Measurements from ENCODE around the gene P2RX2.

The P2RX2 gene

GRCh38 chr12:132631666-132632065 lies 13.1 kb downstream of the P2RX2 start:
- Mint-ChIP-seq H3K4me3 (no peak overlapping the region), H3K9me3 (no peaks in the 10 kb centered on the region), H3K36me3 (peaks cover 74% of the 10 kb centered on the region), H3K27me3 (no peaks in the 10 kb centered on the region), H3K27ac (no peak overlapping the region), H3K4me1 (peaks cover 15% of the 10 kb centered on the region)
- no peak for ATAC-seq

DNA sequence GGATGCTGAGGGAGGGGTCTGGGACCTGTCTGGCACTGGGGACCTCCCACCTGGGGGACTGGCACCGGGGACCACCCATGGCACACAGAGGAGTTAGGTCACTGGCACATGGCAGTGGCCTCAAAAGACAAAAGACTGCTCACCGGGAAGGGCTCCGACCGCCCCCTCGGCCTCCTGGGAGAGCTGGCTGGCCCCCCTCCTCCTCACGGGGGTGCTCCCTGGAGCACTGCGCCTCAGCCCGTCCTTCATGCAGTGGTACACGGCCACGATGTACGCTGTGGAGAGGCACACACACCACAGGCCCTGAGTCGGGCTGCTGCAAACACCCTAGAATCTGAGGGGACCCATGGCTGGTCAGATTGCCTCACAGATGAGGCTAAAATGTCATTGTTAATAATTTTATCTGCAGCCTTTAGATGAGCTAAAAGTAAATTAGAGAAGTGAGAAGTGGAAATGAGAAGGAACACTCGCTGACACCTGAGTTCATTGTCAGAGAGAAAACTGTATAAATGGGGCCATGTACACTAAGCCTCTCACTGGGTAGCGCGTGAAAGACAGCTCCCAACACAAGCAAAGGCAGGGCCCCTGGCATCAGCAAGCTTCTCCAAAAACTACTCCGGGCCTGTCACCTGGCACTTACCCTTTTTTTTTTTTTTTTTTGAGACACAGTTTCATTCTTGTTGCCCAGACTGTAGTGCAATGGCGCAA lies 14.1 kb downstream of the P2RX2 start:
- Mint-ChIP-seq H3K27me3 (no peaks in the 10 kb centered on the region), H3K4me3 (no peak overlapping the region), H3K9me3 (no peaks in the 10 kb centered on the region), H3K36me3 (peaks cover 83% of the 10 kb centered on the region), H3K4me1 (peaks cover 15% of the 10 kb centered on the region), H3K27ac (peak overlapping the region; percentile 59)
- ATAC-seq, result peak; percentile 84

GRCh38 chr12:132633398-132633797 lies 14.8 kb downstream of the P2RX2 start:
- Mint-ChIP-seq H3K4me3 (no peak overlapping the region), H3K4me1 (peaks cover 15% of the 10 kb centered on the region), H3K36me3 (peaks cover 84% of the 10 kb centered on the region), H3K9me3 (no peaks in the 10 kb centered on the region), H3K27me3 (no peaks in the 10 kb centered on the region), H3K27ac (peak overlapping the region; percentile 59)
- ATAC-seq, result no peak

- no peak for ATAC-seq
- H3K4me1 Mint-ChIP-seq, result peaks cover 15% of the 10 kb centered on the region
- no peaks in the 10 kb centered on the region for H3K27me3 Mint-ChIP-seq
- no peak overlapping the region for H3K4me3 Mint-ChIP-seq
- peak overlapping the region; percentile 59 for H3K27ac Mint-ChIP-seq
- no peaks in the 10 kb centered on the region for H3K9me3 Mint-ChIP-seq
- H3K36me3 Mint-ChIP-seq, result peaks cover 88% of the 10 kb centered on the region
These were observed 15.3 kb downstream of the P2RX2 start for GRCh38 chr12:132633901-132634300.

DNA sequence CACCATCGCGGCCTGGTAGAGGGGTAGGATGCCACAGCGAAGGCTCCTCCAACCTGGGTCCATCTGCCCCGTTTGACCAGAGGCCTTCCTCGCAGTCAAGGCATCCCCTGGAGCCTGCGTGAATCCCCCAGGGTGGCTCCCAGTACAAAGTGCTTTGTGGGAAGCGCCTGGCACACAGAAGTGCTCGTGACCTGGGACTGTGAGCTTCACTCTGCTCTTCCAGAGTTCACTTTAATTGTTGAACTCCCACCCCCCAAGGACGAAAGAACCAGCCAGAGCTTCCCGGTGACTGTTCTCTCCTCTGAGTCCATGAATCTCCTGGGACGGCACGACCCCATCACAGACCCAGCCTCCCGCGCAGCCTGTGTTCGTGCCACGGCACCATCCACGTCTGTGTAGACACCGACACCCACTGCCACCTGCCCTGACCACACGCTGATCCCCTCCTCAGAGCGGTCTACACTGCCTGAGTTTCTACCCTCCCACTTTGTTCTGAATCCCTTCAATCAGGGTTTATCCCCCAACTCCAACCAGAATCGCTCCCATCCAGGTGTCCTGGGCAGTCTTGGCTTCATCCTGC lies 15.9 kb downstream of the P2RX2 start:
- no peak for ATAC-seq

GRCh38 chr12:132635076-132635955 lies 16.7 kb downstream of the P2RX2 start:
- peaks cover 88% of the 10 kb centered on the region for H3K36me3 Mint-ChIP-seq
- H3K4me1 Mint-ChIP-seq, result peaks cover 15% of the 10 kb centered on the region
- H3K4me3 Mint-ChIP-seq, result no peak overlapping the region
- no peaks in the 10 kb centered on the region for H3K9me3 Mint-ChIP-seq
- H3K27ac Mint-ChIP-seq, result peak overlapping the region; percentile 6
- ATAC-seq, result no peak
- no peaks in the 10 kb centered on the region for H3K27me3 Mint-ChIP-seq

More for the DNA sequence above, 15.9 kb downstream of the P2RX2 start:
- Mint-ChIP-seq H3K4me1 (peaks cover 15% of the 10 kb centered on the region), H3K4me3 (no peak overlapping the region), H3K36me3 (peaks cover 90% of the 10 kb centered on the region), H3K9me3 (no peaks in the 10 kb centered on the region), H3K27ac (peak overlapping the region; percentile 59), H3K27me3 (no peaks in the 10 kb centered on the region)

DNA sequence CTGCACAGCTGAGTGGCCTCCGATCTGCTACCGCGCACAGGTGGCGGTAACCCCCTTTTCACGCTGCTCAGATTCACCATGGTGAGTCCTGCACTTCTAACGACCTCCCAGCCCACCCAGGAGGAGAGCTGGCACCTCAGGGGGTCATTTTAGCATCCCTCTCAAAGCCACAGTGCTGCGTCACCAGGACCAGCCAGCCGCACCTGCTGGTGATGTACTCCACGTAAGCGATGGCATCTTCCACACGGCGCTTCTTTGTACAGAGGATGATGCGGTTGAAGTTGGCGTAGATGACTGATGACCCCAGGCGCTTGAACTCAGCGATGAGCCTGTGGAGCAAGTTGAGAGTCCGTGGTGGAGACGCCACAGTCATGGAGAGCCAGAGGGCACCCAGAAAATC lies 19.2 kb downstream of the P2RX2 start:
- no peaks in the 10 kb centered on the region for H3K9me3 Mint-ChIP-seq
- H3K4me3 Mint-ChIP-seq, result no peak overlapping the region
- peaks cover 87% of the 10 kb centered on the region for H3K36me3 Mint-ChIP-seq

GRCh38 chr12:132638541-132639408 lies 20.2 kb downstream of the P2RX2 start:
- H3K4me3 Mint-ChIP-seq, result no peak overlapping the region
- H3K27ac Mint-ChIP-seq, result no peak overlapping the region
- no peaks in the 10 kb centered on the region for H3K27me3 Mint-ChIP-seq
- ATAC-seq, result no peak
- peaks cover 7% of the 10 kb centered on the region for H3K4me1 Mint-ChIP-seq
- H3K9me3 Mint-ChIP-seq, result no peaks in the 10 kb centered on the region
- H3K36me3 Mint-ChIP-seq, result peaks cover 86% of the 10 kb centered on the region

More for the DNA sequence above, 19.2 kb downstream of the P2RX2 start:
- Mint-ChIP-seq H3K4me1 (peaks cover 14% of the 10 kb centered on the region), H3K27ac (no peak overlapping the region), H3K27me3 (no peaks in the 10 kb centered on the region)
- no peak for ATAC-seq

DNA sequence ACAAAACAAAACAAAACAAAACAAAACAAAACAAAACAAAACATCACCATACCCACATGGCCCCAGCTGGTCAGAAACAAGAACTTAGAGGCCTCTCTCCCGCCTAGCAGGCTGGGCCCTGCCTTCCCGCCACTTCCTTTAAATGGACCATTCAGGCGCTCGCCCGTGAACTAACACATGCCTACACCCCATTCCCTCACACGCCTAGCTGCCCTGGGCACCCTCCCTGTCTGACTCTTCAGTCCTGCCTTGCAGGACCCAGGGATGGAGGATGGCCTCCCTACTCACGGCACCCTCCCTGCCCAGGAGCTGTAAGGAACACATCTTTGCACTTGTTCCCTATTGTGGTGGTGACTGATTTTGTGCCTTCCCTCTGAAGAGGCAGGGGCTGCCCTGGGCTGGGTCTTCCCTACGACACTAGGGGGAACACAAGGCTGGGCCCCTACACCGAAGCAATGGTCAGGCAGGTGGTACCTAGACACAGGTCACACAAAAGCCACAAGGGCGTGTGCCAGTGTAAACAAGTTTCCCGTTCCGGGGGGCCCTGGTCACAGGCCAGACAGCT lies 21.5 kb downstream of the P2RX2 start:
- no peak overlapping the region for H3K27ac Mint-ChIP-seq
- H3K36me3 Mint-ChIP-seq, result peaks cover 75% of the 10 kb centered on the region

DNA sequence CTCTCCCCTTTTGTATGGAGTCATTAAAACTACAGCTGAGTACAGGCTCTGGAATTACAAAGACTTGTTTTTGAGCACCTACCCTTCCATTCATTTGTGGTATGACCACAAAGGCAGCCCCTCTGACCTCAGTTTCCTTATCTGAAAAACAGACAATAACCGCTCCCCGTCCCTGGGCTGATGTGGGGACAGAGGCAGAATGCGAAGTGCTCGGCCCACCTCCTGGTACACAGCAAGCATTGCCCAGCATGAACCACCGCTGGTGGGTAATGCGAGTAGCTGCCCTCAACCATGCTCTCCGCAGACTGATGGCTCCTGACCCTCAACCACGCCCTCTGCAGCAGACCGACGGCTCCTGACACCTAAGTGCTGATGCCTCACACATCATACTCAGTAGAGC lies 22.4 kb downstream of the P2RX2 start:
- Mint-ChIP-seq H3K27me3 (no peaks in the 10 kb centered on the region), H3K4me3 (no peak overlapping the region), H3K9me3 (no peaks in the 10 kb centered on the region), H3K27ac (no peak overlapping the region), H3K4me1 (no peaks in the 10 kb centered on the region), H3K36me3 (peaks cover 68% of the 10 kb centered on the region)
- ATAC-seq, result no peak

More for the DNA sequence above, 21.5 kb downstream of the P2RX2 start:
- Mint-ChIP-seq H3K4me1 (no peaks in the 10 kb centered on the region), H3K27me3 (no peaks in the 10 kb centered on the region), H3K4me3 (no peak overlapping the region), H3K9me3 (no peaks in the 10 kb centered on the region)
- ATAC-seq, result no peak

DNA sequence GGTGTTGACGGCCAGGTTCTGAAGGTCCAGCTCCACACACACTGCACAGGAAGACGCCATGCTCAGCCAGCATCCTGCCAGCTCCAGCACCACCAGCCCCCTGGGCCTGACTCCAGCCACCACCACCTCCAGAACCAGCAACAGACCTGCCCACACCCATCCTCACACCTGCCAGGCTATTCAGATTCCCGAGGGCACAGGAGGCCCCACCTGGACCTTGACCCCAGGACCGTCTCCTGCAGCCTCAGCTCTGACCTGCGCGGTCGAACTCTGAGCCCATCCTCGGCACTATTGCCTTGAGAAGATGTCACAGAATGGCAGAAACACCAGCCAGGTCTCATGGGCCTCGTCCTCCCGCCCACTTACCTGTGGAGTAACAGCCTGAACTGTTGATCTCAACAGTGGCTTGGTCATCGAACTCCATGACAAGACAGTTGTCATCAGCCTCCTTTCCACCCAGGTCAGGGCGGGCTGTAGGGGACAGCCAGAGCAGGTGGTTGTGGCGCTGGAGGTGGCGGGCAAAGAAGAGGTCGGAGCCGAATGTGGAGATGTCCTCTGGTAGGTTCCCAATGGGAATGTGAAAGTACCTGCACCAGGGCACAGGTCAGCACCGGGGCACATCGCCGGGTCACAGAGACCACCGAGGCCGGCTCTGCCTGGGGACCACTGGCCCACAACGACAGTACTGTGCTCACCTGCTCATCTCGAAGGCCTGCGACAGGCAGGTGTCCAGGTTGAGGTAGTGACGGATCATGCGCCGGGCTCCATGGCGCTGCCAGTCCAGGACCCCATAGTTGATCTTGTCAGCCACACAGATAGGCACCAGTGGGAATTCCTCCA lies 23.5 kb downstream of the P2RX2 start:
- Mint-ChIP-seq H3K4me1 (no peaks in the 10 kb centered on the region), H3K27ac (no peak overlapping the region), H3K9me3 (no peaks in the 10 kb centered on the region), H3K4me3 (no peak overlapping the region), H3K27me3 (no peaks in the 10 kb centered on the region), H3K36me3 (peaks cover 61% of the 10 kb centered on the region)
- ATAC-seq, result no peak

DNA sequence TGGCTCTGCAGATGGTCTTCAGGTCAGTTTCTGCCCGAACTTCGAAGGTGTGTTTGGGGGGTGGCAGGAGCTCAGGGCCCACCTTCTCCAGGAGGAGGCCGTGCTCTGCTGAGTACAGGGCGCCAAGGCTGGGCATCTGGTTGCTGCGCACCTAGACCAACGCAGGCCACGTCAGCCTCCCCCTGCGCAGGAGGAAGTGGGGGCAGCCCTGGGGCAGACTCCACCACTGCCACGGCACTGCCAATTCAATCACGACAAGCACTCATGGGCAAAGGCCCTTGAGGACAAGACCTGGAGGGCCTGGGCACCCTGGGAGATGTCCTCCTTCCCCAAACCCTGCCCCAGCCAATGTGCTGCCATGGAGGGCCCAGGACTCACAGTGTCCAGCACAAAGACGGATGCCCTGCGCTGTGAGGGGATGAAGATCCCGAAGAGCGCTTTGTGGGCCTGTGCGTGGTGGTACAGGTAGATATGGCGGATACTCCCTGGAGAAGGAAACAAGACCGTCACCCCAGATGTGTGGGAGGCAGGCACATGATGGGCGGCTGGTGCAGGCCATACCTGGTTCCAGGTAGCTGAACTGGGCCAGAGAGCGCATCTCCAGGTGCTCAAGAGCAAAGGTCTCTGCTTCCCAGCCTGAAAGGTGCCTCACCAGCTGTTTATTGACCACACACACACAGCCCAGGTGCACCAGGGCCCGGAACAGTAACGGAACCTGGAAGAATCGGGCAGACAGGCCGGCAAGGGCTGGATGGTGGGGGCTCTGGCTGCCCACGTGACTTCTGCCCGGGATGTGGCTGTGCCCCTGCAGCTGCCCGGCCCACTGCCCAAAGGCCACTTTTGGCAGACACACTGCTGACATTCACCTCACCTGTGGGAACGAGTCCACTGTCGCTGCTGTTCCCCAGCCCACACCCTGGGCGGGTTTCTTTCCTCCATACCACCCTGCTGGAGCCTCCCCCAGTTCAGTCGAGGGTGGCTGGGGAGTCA lies 24.6 kb downstream of the P2RX2 start:
- no peaks in the 10 kb centered on the region for H3K4me1 Mint-ChIP-seq
- no peak overlapping the region for H3K4me3 Mint-ChIP-seq
- H3K27ac Mint-ChIP-seq, result no peak overlapping the region
- no peaks in the 10 kb centered on the region for H3K27me3 Mint-ChIP-seq
- no peaks in the 10 kb centered on the region for H3K9me3 Mint-ChIP-seq
- ATAC-seq, result no peak
- peaks cover 59% of the 10 kb centered on the region for H3K36me3 Mint-ChIP-seq

DNA sequence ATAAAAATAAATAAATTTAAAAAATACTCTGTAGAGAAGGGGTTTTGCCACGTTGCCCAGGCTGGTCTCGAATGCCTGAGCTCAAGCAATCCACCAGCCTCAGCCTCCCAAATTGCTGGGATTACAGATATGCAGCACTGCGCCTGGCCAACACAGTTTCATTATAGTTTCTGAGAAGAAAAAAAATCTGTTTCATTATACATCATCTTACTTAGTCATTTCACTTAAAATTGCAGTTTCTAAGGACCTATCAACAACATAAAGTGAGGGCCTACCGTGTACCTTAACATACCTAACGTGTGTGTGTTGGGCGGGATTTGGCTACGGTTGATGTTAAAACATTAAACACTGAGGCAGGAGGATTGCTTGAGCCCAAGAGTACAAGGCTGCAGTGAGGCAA lies 28.3 kb downstream of the P2RX2 start:
- Mint-ChIP-seq H3K4me1 (no peaks in the 10 kb centered on the region), H3K27me3 (no peaks in the 10 kb centered on the region), H3K9me3 (no peaks in the 10 kb centered on the region), H3K27ac (no peak overlapping the region), H3K4me3 (no peak overlapping the region), H3K36me3 (peaks cover 55% of the 10 kb centered on the region)
- no peak for ATAC-seq

Data from stimulated activated memory B cell treated with anti-CD40 and anti-IgM and Interleukin-4, amounts not matched to agents 10 μg/mL and 1 μg/mL and 100 μg/mL, for 72 hours (primary cell).